GM15510 (cell line): Measurements from ENCODE around the gene PLPPR4.

Experiments
- POLR2A ChIP-seq: IDR thresholded peaks from 3 replicates; pipeline ENCODE4 v1.6.1; 2011; ENCODE audit warnings: borderline replicate concordance; ENCODE audit not compliant: insufficient read length; ENCODE audit errors: extremely low read depth

Gene PLPPR4

GRCh38 chr1:99315305-99315704 is 51.0 kb downstream of the PLPPR4 start:
- TF ChIP-seq POLR2A, result no peak

DNA sequence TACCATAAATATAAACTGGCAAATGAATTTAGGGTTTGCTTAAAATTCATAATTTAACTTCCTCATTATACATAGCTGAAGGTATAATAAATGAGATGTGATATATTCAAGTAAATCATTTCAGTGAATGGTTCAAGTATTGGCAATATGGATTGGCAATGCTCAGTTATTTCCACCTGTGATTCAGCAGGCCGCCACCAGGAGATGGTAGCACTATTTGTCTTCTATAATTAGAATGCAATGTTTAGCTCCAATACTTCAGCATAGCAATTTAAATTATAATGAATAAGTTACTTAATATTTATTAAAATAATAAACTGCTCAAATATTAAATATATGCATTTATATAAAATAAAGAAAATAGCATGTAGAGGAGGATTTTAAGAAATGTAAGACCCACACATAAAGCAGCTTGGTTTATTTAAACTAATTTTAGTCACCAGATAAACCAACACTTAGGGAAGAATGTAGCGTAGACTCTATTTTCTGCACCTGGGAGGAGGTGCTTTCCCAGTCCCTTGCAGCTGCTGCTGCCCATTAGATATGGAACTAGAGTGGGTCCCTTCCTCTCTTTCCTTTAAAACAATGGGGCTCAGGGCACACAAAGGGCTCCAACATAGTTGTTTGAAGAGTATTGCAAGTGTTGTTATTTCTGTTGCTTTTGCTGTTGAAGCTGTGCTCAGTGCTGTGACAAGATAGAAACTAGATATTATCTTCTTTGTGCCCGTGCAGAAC is 62.1 kb downstream of the PLPPR4 start:
- TF ChIP-seq POLR2A, result no peak

- no peak for TF ChIP-seq POLR2A
These were observed 63.1 kb downstream of the PLPPR4 start for GRCh38 chr1:99327357-99327756.

GRCh38 chr1:99328171-99328570 is 63.9 kb downstream of the PLPPR4 start:
- TF ChIP-seq POLR2A, result no peak

- no peak for TF ChIP-seq POLR2A
These were observed 66.8 kb downstream of the PLPPR4 start for GRCh38 chr1:99331083-99331482.

DNA sequence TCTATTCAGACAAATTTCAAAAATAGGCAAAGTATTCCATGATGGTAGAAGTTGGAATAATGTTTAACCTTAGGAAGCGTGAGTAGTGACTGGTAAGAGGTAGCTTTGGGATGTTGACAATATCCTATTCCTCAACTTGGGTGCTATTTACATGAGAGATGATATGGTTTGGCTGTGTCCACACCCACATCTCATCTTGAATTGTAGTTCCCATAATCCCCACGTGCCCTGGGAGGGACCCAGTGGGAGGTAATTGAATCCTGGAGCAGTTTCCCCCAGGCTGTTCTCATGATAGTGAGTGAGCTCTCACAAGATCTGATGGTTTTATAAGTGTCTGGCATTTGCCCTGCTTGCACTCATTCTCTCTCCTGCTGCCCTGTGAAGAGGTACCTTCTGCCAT is 67.3 kb downstream of the PLPPR4 start:
- no peak for TF ChIP-seq POLR2A

- TF ChIP-seq POLR2A, result no peak
These were observed 68.3 kb downstream of the PLPPR4 start for GRCh38 chr1:99332561-99332960.

DNA sequence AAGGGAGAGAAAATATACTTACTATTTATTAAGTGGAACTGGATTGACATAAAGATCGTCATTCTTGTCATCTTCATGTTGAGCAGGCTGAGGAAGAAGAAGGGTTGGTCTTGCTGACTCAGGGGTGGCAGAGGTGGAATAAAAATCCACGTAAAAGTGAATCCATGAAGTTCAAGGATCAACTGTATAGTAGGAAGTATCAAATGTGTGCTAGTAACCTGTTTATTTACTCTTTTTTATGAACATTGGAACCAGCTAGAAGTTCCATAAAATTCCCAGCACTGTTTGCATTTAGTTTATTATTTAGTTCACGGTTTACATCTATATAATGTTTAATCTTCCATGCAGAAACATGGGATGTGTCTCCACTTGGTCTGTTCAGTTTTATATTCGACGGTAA is 70.7 kb downstream of the PLPPR4 start:
- no peak for TF ChIP-seq POLR2A

DNA sequence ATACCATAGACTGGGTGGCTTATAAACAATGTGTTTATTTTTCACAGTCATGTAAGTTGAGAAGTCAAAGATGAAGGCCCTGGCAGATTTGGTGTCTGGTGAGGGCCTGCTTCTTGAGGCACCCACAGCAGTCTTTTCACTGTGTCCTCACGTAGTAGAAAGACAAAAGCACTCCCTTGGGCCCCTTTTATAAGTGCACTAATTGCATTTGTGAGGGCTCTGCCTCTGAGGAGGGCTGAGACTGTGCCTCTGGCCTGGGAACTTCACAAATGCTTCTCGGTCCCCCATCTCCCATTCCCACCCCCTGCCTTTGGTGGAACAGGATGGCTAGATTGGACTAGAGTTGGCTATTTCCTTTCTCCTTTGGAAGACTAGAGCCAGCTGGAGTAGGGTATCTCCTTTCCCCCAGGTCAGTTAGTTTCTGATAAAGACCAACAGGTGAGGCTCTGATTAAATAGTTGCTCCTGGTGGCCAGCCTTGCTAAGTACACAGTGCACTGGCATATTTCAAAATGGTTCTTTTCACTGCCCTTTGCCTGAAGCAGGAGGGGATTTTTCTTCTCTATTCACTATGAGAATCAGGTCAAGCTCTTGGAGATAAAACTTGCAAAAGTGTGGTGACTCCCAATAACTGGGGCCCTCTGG is 82.9 kb downstream of the PLPPR4 start:
- TF ChIP-seq POLR2A, result no peak

DNA sequence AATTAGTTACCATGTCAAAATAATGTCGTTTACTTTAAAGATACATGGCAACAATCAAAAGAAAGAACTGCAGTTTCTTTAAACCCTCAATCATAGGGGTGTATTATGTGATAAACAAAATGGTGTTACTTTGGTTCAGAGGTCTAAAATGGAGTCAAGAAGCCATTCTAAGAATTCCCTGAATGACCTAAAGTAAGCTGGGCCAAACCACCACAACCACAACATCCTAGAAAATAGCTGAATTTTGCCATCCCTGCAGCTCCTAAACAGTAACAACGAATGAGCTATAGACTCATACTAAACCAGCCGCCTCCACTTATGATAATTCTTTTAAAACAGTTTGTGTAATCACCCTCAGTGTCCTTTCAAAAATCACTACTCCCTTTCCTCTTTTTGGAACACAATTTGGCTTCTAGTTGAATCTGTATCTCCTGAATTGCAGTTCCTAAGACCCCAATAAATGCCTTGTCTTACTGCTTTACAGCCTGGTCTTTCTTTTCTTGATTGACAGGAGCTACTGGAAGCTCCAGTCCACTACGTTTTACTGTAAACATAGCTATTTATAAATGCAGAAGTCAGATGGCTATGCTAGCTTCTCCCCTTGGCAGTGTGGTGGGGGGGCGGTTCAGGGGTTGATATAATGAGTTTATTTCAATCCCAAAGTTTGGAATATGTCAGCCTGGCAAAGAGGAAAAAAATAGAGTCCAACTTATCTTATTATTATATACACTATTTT is 84.3 kb downstream of the PLPPR4 start:
- TF ChIP-seq POLR2A, result no peak

DNA sequence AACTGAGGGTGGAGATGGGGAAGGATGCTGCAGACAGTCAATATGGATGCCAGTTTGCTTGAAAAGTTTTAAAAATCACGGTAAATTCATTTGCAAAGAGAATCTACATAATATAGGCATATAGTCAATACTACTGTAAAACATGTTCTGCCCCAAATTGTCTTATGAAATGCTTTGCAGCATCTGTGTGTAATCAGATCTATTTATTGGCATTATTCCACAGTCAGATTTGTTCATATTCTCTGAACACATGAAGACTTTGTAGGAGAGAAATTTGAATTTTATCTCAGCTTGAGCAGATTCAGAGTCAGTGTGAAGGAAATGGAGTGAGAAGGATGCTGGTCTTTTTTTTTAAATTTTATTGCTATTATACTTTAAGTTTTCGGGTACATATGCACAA is 88.5 kb downstream of the PLPPR4 start:
- TF ChIP-seq POLR2A, result no peak

DNA sequence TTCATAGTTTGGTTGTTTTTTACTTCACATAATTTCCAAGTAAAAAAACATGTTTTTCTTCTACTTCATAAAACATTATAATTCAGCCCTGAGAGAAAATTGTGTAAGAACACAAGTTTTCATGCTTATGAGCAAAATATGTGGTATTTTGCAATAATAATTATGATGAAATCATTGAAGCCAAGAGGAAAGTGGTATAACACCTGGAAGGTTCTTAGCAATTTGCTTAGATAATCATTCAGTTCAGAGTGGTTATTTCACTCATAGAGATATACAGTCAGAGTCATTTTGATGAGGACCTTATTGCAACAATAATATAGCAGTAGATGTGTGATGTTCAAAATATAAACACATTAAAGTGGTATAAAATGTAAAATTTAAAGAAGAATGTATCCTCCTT is 94.5 kb downstream of the PLPPR4 start:
- no peak for TF ChIP-seq POLR2A
